Fibroblast of lung (primary cell): ENCODE measurements around the gene SOX2.

Experiments
- CTCF ChIP-seq, 2 donors: IDR thresholded peaks in 1 of 2; conservative IDR thresholded peaks in 1 of 2; 1 replicate in 1 of 2; 2 replicates in 1 of 2; pipeline ENCODE4 v1.5.1; 2011 to 2012; ENCODE audit warnings: low read length in 2 of 2, control low read depth in 1 of 2, inconsistent platforms in 1 of 2, low read depth in 1 of 2, mild to moderate bottlenecking in 1 of 2
- EZH2 ChIP-seq: IDR thresholded peaks from 2 replicates; pipeline ENCODE4 v1.5.1; 2012; ENCODE audit warnings: low read length, control low read depth, mild to moderate bottlenecking; ENCODE audit errors: missing control alignments

- TF ChIP-seq CTCF (conservative IDR thresholded peaks at IDR 0.05 in 1 of 2, IDR thresholded peaks at IDR 0.05 in 1 of 2; ENCODE audit: low read depth in 1 of 2, low read length in 2 of 2) (no peak), EZH2 (no peak)
These were observed 19.2 kb downstream of the SOX2 start for GRCh38 chr3:181730934-181731333.
